ENCODE results near the gene PHKA2.

PHKA2 gene

DNA sequence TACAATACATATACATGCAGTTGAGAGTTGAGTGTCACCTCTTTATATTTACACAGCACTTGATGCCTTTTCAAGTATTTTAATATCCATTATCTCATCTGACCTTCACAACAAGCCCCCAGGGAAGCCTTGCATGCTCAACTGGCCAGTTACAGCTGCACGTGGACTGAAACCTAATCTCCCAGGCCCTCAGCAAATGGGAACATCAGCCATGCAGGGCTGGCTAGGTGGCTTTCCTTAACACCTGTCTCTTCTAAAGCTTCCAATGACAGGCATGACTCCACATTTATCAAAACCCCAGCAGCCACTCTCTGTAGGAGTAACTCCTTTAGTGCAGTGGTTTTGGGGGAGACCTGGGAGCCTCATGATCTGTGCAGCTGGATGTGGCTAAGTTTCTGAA, 56.4 kb downstream of the PHKA2 start:
- no peak for DNase-seq

- DNase-seq, result no peak
Observed at GRCh38 chrX:18924507-18925088, 59.3 kb downstream of the PHKA2 start.

GRCh38 chrX:18920566-18920965, 63.3 kb downstream of the PHKA2 start:
- no peak for DNase-seq

GRCh38 chrX:18920079-18920478, 63.8 kb downstream of the PHKA2 start:
- DNase-seq, result no peak

GRCh38 chrX:18917831-18918230, 66.1 kb downstream of the PHKA2 start:
- no peak for DNase-seq

GRCh38 chrX:18906286-18906685, 77.6 kb downstream of the PHKA2 start:
- DNase-seq, result no peak

GRCh38 chrX:18900401-18900976, 83.4 kb downstream of the PHKA2 start:
- no peak for DNase-seq

DNA sequence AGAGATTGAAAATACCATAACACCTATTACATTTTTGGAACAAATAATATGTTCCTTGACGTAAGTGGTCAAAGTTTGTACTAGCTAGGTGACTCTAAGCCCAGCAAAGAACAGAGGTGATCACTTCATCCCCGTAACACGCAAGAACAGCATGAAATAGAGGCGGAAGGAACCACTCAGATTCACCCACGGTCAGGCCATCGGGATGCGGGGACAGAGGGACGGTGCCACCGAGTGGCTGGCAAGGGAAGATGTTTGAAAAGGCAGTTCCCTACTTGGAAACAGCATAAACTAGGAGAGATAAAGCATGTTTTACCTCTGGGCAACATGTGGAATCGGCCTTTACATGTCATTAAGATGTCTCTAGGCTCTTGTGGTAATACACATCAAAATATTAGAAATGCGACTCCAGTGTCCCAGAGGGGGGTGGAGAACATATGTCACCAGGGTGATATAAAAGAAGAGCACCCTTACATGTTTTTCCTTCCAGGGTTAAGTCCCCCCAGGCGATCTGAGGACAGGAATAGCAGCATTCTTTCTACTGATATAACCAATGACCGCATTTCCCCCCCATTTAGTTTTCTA, 84.0 kb downstream of the PHKA2 start:
- no peak for DNase-seq

DNA sequence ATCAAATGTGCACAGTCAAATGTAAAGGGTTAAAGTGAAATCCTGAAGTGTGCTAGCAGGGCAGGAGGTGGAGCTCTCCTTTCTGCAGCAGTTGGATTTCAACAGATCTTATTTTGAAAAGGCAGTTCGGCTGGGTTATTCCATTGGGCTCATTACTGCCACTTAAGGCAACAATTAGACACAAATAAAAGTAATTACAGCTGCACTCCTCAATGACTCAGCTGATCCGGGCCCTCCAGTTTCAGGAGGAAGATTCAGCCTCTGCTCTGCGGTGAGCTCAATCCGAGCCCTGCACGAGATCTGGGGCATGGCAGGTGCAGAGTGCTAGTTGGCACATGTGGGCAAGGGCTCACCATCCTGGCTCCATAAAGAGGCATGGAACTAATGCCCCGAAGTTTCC, 85.4 kb downstream of the PHKA2 start:
- no peak for DNase-seq

GRCh38 chrX:18898091-18898490, 85.8 kb downstream of the PHKA2 start:
- DNase-seq, result no peak

DNA sequence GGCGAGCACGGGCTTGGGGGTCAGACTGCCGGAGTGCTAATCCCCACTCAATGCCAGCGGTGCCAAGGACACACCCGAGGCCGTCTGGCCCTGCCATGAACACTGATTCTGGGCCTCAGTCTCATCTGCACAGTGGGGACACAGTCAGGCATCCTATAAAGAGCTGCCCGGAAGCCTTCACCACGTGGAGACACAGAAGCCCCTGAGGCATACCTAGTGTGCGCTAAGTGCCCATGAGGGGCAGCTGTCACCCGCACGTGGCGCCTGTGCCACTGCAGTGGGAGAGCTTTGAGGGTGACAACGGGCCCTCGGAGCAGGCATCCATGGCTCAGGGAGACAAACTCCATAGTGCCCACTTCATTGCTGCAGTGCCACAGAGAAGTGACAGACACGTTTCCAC, 86.3 kb downstream of the PHKA2 start:
- no peak for DNase-seq

- DNase-seq, result no peak
Observed at GRCh38 chrX:18896680-18897544, 87.0 kb downstream of the PHKA2 start.

DNA sequence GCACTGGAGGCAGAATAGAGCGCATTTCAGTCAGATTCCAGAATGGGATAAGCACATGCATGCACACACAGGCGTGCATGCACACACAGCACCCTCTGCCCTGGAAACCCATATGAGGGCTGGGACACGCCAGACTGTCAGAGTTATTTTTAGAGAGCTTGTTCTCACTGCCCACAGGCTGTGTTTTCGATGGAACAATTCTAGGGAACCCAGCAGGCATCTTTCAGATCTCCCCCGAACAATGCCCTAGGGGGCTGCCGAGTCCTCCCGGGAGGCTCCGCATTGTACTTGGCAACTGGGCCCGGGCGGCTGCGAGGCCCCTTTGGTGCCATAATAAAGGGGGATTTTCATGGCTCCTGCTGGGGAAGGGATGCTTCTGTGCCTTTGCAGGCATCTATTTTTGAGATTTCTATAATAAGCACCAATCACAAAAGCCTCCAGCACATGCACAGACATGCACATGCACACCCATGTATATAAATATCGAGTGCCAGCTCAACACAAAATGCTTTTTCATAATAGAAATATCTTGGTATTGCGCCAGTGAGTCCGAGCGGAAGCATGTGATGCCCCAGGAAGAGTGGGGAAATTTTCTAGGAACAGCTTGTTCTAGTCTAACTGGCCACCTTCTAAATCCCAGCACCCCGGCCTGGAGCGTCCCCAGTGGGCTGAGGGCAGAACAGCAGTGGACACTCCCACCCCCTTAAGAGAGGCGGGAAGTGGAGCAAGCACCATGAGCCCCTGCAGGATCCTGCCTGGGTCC, 88.5 kb downstream of the PHKA2 start:
- no peak for DNase-seq

- DNase-seq, result no peak
Observed at GRCh38 chrX:18894156-18894555, 89.8 kb downstream of the PHKA2 start.

- DNase-seq, result no peak
Observed at GRCh38 chrX:18893536-18893935, 90.4 kb downstream of the PHKA2 start.

- no peak for DNase-seq
Observed at GRCh38 chrX:18892899-18893298, 91.0 kb downstream of the PHKA2 start.

DNA sequence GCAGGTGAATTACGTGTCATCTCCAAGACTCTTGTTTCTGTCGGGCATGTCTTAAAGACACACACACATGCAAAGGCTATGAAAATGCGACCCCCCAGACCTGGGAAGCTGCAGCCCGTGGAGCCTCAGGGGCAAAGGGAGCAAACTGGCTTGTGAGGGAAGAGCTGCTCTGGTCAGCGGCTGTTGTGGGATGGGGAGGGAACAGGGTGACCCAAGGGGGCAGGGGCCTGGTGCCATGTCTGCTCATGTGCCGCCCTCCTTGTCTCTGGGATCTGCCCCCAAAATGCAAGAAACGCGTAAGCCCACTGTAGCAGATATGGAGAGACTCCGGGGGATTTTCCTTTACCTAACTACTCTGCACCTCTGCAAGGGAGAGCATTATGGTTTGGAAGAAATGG, 92.4 kb downstream of the PHKA2 start:
- no peak for DNase-seq

DNA sequence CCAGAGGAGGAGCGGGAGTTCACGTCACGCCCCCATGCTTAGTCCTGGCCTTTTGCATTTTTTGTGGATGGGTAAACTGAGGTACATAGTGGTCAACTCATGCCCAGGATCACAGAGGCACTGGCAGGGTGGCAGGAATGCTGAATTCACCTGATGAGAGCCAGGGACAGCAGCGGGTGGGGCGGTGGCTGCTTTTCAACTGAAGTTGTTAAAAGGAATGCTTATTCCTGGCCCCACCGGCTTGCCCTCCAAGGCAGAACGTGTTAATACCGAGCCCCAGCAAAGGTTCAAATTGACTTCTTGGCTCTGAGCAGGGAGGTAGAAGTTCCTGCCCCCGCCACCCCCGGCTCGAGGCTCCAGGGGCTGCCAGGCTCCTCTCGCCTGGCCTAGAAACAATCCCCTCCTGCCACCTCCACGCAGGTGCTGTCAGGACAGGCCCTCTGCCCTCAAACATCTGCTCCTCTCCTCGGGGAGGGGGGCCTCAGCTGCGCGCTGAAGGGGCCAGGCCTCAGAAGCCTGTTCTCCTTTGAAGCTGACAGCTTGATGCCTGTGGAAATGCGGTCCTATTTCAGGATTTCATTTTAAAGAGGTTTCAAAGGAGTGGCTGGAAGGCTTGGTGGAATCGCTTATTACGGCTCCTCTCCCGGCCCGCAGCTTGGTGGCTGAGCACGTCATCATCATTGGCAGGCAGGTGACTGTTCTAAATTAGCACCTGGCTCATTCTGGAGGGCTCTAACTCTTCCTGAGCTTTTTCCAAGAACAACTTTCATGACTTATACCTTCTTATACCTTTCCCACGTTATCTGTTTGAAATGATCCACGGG, 93.0 kb downstream of the PHKA2 start:
- DNase-seq, result no peak

DNA sequence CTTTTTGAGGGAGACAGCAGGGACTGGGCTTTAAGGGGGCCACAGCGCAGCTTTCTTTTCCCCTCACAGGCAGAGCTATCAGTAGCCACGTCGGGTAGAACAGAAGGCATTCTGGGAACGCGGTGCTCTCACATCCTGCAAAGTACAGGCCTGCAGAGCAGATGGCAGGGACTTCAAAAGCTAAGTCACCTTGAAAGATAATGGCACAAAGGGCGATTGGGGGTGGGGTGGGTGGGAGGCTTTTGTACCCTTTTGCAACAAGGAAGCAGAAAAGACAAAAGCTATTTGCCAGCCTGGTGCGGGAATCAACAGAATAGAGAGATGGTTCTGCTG, 93.9 kb downstream of the PHKA2 start:
- DNase-seq, result no peak

DNA sequence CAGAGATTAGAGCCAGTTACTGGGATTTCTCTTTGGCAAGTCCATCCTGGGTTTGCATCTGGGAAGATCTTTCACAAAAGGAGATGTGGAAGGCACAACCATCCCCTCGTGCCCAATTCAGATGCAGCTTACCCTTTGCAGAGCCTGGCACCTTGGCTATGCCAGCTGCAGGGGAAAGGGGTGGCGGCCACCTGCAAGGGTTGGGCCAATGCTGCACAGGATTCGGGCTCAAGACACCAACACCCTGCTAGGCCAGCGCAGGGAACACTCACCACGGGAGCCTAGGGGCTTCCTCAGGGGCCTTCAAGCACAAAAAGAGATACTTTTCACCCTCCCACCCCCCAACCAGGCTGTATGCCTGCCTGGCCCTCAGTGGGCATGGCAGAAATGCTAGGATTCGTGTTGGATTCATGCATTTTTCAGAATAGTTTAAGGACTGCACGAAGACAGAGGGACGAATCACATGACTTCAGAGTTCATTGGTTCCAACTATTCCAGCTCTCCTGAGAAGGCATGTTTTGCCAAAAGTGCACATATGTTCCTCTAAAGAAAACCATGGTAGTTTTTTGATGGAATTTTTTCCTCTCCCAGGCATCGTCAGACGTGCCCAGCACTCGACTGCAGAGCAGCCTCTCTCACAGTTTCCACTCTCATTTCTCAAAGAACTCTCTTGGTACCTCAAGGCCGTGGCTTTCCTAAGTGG, 94.4 kb downstream of the PHKA2 start:
- peak in 1 of 2 experiments; percentile 21 for DNase-seq

DNA sequence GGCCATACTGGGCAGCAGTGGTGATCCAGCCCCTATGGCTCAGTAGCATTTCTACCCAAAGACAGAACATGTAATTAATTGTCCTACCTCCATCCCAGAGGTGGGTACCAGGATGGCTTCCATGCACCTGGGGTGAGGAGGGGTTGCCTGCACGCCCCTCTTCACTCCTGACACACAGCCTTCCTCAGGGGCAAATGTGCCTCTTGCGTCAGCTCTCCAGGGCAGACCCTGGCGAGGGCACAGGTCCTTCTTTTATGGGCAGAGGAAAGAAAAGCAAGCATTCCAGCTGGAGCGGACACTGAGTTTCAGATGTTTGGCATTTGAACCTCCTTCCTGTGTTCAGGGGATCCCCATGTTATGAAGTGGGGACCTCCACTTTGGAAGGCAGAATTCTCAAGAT, 95.6 kb downstream of the PHKA2 start:
- DNase-seq, result no peak

GRCh38 chrX:18887825-18888212, 96.1 kb downstream of the PHKA2 start:
- DNase-seq, result no peak

All from NCI-H446 (cell line).